Omental fat pad (tissue), 4 donors: ENCODE data around the gene SASH3. TPM values are rescaled to one million over a fixed set of nuclear protein-coding genes. Genes with fewer than 3 reads are reported as not detected.

Experiments used
- ATAC-seq: fragments of 150-250 bp; one replicate; pipeline ENCODE4 v1.9.1; 2016; ENCODE audit warnings: mild to moderate bottlenecking, moderate library complexity; ENCODE audit not compliant: low FRiP score
- DNase-seq: peaks from one replicate; pipeline ENCODE4 v3.0.0-alpha.2; 2019; ENCODE audit warnings: low spot score
- CTCF ChIP-seq, 3 donors: fragments of 450-650 bp; IDR thresholded peaks; one replicate each; pipeline ENCODE4 v1.5.1; 2016 to 2017; ENCODE audit warnings: antibody characterized with exemption in 3 of 3, mild to moderate bottlenecking in 3 of 3, moderate library complexity in 2 of 3
- total RNA-seq, 4 donors: library from RNA; depleted of rRNA; stranded (reverse); fragments of >200 nt; gene quantifications; one replicate each; pipeline ENCODE4 v1.1.0, GENCODE V29; 2016

SASH3 gene
- total RNA-seq, 4 donors from 2014 or later, result 9.4 to 26.7 (median 20.6) TPM

- DNase-seq, result no peak
These were observed 5.6 kb downstream of the SASH3 start for GRCh38 chrX:129785160-129785947.

DNA sequence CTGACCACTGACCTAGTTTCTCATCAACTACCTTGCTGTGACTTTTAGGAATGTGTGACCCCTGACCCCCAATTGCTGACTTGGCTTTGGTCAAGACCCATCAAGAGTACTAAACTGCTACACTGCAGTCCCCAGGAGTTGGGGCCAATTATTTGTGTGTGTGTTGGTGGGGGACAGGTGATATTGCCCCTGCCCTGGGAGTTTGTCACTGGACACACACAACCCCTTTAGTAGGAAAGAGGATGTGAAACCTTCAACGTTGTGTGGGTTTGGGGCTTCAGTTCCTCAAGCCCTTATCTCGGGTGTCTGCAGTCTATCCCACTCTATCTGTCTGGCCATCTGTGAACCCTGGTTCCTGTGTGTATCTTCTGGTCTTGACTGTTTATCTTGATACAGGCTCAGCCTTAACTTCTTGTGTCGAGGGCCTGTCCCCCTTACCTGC is 6.5 kb downstream of the SASH3 start:
- DNase-seq (no peak), ATAC-seq (no peak)
- no peak for TF ChIP-seq CTCF (IDR thresholded peaks at IDR 0.05)

More at GRCh38 chrX:129785160-129785947, 5.6 kb downstream of the SASH3 start:
- no peak for ATAC-seq
- no peak for TF ChIP-seq CTCF (IDR thresholded peaks at IDR 0.05)

DNA sequence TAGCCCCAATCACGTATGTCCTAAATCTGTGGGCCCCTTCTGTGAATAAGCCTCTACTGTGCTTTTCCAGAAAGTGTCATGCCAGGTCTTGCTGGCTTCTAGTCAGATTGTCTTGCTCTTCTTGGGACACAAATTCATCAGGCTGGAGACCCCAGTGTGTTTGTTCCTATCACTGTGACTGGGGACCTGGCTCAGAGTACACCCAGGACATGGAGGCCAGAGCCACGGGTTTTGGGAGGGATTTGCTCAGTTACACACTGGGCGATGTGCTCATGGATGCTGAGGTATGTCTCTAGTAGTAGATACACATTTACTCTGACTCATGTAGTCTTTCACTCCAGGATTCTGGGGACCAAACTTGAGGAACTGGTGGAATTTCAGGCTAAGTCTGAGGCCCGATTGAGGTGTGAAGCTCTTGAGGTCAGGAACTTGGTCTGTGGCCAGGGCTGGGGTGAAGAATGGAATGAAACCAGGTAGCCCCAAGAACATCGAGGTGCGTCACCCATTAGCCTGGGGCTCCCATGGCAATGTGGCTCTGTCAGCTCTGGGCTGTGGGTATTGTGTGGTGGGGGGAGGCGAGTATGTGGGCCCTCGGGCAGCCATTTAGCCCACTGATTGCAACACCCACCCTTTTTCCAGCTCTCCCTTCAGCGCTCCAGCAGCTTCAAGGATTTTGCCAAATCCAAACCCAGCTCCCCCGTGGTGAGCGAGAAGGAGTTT is 7.7 kb downstream of the SASH3 start:
- TF ChIP-seq CTCF (IDR thresholded peaks at IDR 0.05), result no peak
- DNase-seq (no peak), ATAC-seq (no peak)

- no peak for ATAC-seq
- no peak for TF ChIP-seq CTCF (IDR thresholded peaks at IDR 0.05)
- DNase-seq, result no peak
These were observed 8.8 kb downstream of the SASH3 start for GRCh38 chrX:129788527-129788926.

DNA sequence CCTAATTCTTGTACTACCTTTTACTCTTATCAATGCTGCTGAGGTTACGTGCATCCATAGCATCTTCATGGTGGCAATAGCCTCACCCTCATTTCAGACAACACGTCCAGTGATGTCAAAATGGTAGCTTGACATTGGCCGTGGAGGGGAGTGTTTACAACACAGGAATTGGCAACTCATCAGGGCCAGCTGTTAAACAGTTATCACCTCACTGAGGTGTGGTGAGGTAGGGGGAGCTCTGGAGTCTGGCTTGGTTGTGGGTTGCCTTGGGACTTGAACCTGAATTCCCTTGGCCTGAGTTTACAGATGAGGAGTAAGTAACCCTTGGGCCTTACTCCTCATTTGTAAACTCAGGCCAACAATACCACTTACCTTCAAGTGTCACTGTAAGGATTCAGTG is 10.4 kb downstream of the SASH3 start:
- DNase-seq (no peak), ATAC-seq (no peak)
- TF ChIP-seq CTCF (IDR thresholded peaks at IDR 0.05), result no peak

DNA sequence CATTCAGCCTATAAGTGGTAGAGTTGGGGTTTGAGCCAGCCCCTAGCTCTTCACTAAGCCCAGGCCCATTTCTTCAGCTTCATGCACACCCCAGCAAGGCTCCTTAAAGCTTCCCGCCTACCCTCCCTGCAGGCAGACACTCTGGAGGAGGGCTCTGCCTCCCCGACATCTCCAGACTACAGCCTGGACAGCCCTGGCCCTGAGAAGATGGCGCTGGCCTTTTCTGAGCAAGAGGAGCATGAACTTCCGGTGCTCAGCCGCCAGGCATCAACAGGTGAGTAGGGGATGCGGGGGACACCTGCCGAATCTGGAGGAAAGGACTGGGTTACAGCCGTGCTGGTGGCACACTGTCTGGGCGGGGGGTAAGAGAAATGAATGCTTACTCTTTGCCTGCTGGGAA is 11.1 kb downstream of the SASH3 start:
- DNase-seq, result no peak
- TF ChIP-seq CTCF (IDR thresholded peaks at IDR 0.05), result no peak
- ATAC-seq, result no peak
